Mesodermal cell (in vitro differentiated cells): ENCODE data around the gene GIT1.

ENCODE experiments used
- H3K27ac ChIP-seq: 2 replicates; pipeline ENCODE4 v1.7.0; 2013; ENCODE audit warnings: mild to moderate bottlenecking, low read depth, low read length, moderate library complexity; ENCODE audit not compliant: severe bottlenecking
- H3K36me3 ChIP-seq: 2 replicates; pipeline ENCODE4 v1.7.1; 2013; ENCODE audit warnings: mild to moderate bottlenecking, low read length, moderate library complexity; ENCODE audit not compliant: control insufficient read depth, insufficient read depth
- H3K4me1 ChIP-seq: one replicate; pipeline ENCODE4 v1.7.1; 2013; ENCODE audit warnings: mild to moderate bottlenecking, low read length; ENCODE audit not compliant: insufficient read depth, control insufficient read depth, poor library complexity, severe bottlenecking
- H3K4me3 ChIP-seq: 2 replicates; pipeline ENCODE4 v1.7.0; 2013; ENCODE audit warnings: low read length, control low read depth, mild to moderate bottlenecking; ENCODE audit not compliant: insufficient read depth, poor library complexity, severe bottlenecking; ENCODE audit errors: extremely low read depth
- H3K9me3 ChIP-seq: 2 replicates; pipeline ENCODE4 v1.7.1; 2013; ENCODE audit warnings: mild to moderate bottlenecking, low read length, moderate library complexity; ENCODE audit not compliant: control insufficient read depth
- WGBS, 2 experiments: methylation state at CpG; one replicate each; pipeline ENCODE4 v1.1.5; 2013; ENCODE audit warnings: missing lambda C conversion rate in 2 of 2; ENCODE audit not compliant: insufficient coverage in 2 of 2; 5-methylcytosine and 5-hydroxymethylcytosine counted together

The GIT1 gene

GRCh38 chr17:29591737-29592608 is 2.5 kb upstream of the GIT1 start:
- Histone ChIP-seq H3K4me3 (peak overlapping the region; percentile 41), H3K27ac (peak overlapping the region; percentile 36), H3K4me1 (peaks cover 58% of the 10 kb centered on the region), H3K36me3 (peaks cover 7% of the 10 kb centered on the region), H3K9me3 (no peaks in the 10 kb centered on the region)
- WGBS, 2 experiments = 3 to 10% methylated on average over 5 to 9 of the region's 25 CpGs

GRCh38 chr17:29591146-29591736 is 1.8 kb upstream of the GIT1 start:
- 1 to 2% methylated on average over 14 to 20 of the region's 31 CpGs for WGBS, 2 experiments
- H3K27ac ChIP-seq = no peak overlapping the region

GRCh38 chr17:29590411-29591145 is 1.1 kb upstream of the GIT1 start:
- H3K27ac ChIP-seq = no peak overlapping the region
- peaks cover 9% of the 10 kb centered on the region for H3K36me3 ChIP-seq
- 24 to 25% methylated on average over 14 to 17 of the region's 30 CpGs for WGBS, 2 experiments
- no peaks in the 10 kb centered on the region for H3K9me3 ChIP-seq
- H3K4me1 ChIP-seq = peaks cover 53% of the 10 kb centered on the region
- peak overlapping the region; percentile 41 for H3K4me3 ChIP-seq

More at GRCh38 chr17:29591146-29591736, 1.8 kb upstream of the GIT1 start:
- H3K4me1 ChIP-seq = peaks cover 53% of the 10 kb centered on the region
- H3K4me3 ChIP-seq = peak overlapping the region; percentile 41
- no peaks in the 10 kb centered on the region for H3K9me3 ChIP-seq
- peaks cover 9% of the 10 kb centered on the region for H3K36me3 ChIP-seq

- H3K9me3 ChIP-seq = no peaks in the 10 kb centered on the region
- WGBS, 2 experiments = 1% methylated on average over 57 to 63 of the region's 72 CpGs
- H3K27ac ChIP-seq = peak overlapping the region; percentile 13
- H3K4me3 ChIP-seq = peak overlapping the region; percentile 84
- peaks cover 12% of the 10 kb centered on the region for H3K36me3 ChIP-seq
- peaks cover 60% of the 10 kb centered on the region for H3K4me1 ChIP-seq
Measured at GRCh38 chr17:29588562-29589411, 661 bp downstream of the GIT1 start.

GRCh38 chr17:29588017-29588561 is 1.4 kb downstream of the GIT1 start:
- 22 to 28% methylated on average over 5 of the region's 8 CpGs for WGBS, 2 experiments
- Histone ChIP-seq H3K9me3 (no peaks in the 10 kb centered on the region), H3K4me1 (peaks cover 60% of the 10 kb centered on the region), H3K27ac (no peak overlapping the region), H3K4me3 (peak overlapping the region; percentile 84), H3K36me3 (peaks cover 17% of the 10 kb centered on the region)

GRCh38 chr17:29587591-29587990 is 1.9 kb downstream of the GIT1 start:
- H3K4me3 ChIP-seq = peak overlapping the region; percentile 84
- H3K36me3 ChIP-seq = peaks cover 22% of the 10 kb centered on the region
- peaks cover 58% of the 10 kb centered on the region for H3K4me1 ChIP-seq
- no peak overlapping the region for H3K27ac ChIP-seq
- no peaks in the 10 kb centered on the region for H3K9me3 ChIP-seq
- 76 to 85% methylated on average over 3 to 5 of the region's 6 CpGs for WGBS, 2 experiments

GRCh38 chr17:29586676-29587469 is 2.6 kb downstream of the GIT1 start:
- peaks cover 30% of the 10 kb centered on the region for H3K36me3 ChIP-seq
- no peak overlapping the region for H3K27ac ChIP-seq
- no peaks in the 10 kb centered on the region for H3K9me3 ChIP-seq
- H3K4me1 ChIP-seq = peaks cover 54% of the 10 kb centered on the region
- 94 to 96% methylated on average over 4 to 6 of the region's 9 CpGs for WGBS, 2 experiments
- H3K4me3 ChIP-seq = no peak overlapping the region

- Histone ChIP-seq H3K4me3 (no peak overlapping the region), H3K27ac (peak overlapping the region; percentile 76), H3K9me3 (no peaks in the 10 kb centered on the region), H3K36me3 (peaks cover 43% of the 10 kb centered on the region), H3K4me1 (peaks cover 41% of the 10 kb centered on the region)
- WGBS, 2 experiments = 71 to 85% methylated on average over 5 to 8 of the region's 8 CpGs
Measured at GRCh38 chr17:29585080-29585751, 4.2 kb downstream of the GIT1 start.

- Histone ChIP-seq H3K36me3 (peaks cover 49% of the 10 kb centered on the region), H3K4me3 (no peak overlapping the region), H3K9me3 (no peaks in the 10 kb centered on the region), H3K27ac (peak overlapping the region; percentile 76), H3K4me1 (peaks cover 36% of the 10 kb centered on the region)
- 59 to 61% methylated on average over 5 of the region's 12 CpGs for WGBS, 2 experiments
Measured at GRCh38 chr17:29584452-29585079, 4.9 kb downstream of the GIT1 start.
